Measurements from ENCODE around the gene EMC6. TPM values are rescaled to one million over a fixed set of nuclear protein-coding genes. Genes with fewer than 3 reads are reported as not detected.

The EMC6 gene
- polyA plus RNA-seq (2014; cell fraction: cytosol; rRNA removed) = 52.3 and 64.4 TPM in 2 replicates
- 29.8 and 34.7 TPM in 2 replicates for polyA plus RNA-seq (2014; cell fraction: nucleus; rRNA removed)

DNA sequence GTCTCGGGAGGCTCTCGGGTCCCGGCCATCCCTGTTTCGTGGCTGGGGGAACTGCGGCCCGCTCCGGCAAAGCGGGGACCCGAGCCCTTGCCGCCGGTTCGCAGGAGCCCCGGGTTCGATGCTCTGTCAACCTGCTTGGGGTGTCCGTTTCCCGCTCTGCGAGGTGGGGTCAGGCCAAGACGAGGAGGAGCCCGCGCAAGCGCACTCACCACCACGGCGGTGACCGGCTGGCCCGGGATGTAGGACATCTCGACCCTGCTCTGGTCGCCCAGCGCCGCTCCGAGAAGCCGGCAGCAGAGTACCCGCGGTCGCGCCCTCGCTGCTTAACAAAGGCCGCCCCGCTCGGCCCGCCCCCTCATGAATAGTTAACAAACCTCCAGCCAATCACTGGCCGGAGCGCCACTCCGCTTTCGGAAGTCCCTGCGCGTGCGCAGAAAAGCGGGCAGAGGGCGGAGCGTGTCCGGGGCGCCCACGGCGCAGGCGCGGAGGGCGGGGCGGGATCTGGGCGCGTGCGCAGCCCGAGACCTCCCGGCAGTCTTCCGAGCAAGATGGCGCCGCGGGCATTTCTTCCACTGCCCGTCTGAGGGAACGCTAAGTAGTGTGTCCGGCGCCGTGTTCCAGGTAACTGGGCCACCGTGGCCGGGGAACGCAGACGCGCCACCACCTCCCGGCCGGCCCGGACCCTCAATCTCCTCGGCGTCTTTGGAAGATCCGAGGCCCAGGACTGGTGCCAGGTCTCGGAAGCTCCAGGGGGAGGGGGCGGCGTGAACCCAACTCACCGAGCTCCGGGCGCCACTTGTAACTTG, at the start of gene EMC6, which contains the start of gene TAX1BP3:
TSS of gene EMC6 (plus strand) at position 534 of the 806 bp plus-strand sequence. CDS start 335 bp downstream, outside the sequence.
TSS of gene TAX1BP3 (minus strand) at position 300 of the 806 bp plus-strand sequence. CDS start at position 248, 52 bp downstream.
- DNase-seq (ENCODE audit: low spot score) = peak; percentile 99

DNA sequence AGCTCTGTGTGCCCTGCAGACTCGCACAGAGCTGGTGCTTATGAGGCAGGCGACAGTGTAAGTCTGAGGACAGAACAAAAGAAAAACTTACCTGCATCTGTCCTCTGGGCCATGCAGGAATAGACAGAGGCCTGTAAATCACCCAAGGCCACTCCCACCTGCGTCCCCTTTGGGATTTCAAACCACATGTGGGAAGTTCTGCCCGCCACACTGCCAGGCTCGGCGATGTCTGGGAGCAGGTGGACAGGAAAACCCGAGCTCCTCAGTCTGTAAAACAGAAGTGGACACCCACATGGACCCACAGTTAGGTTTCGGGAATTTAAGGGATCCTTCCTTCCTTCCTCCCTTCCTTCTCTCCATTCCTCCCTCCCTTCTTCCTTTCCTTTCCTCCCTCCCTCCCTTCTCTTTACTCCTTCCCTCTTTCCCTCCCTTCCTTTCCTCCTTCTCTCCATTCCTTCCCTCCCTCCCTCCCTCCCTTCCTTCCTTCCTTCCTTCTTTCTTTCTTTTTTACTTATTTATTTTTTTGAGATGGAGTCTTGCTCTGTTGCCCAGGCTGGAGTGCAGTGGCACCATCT, 47.4 kb upstream of the EMC6 start:
- DNase-seq (ENCODE audit: low spot score) = no peak

DNA sequence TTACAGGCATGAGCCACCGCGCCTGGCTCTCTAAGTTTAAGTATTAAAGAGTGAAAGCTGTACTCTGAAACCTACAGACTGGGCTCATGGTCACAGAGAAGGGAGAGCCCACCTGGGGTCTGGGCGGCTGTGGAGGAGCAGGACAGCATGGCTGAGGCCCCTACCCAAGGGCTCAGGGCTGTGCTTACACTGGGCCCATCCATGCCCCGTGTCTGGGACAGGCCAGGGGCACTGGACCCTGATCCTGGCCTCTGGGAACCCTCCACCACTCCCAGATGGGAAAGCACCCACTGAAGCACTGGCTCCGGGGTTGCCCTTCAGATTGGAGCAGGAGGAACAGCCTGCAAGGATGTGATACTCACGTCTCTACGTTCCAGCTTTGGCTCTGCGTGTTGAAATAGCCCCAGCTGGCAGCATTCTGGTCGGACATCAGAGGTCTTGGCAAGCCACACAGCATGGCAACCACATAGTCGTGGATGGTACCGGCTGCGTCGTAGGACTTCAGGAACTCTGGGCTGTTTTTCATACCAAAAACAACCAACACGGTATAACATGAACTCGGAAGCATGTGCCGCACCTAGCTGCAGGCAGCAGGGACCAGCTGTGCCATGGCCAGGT, 45.5 kb upstream of the EMC6 start:
- no peak for DNase-seq (ENCODE audit: low spot score)

DNA sequence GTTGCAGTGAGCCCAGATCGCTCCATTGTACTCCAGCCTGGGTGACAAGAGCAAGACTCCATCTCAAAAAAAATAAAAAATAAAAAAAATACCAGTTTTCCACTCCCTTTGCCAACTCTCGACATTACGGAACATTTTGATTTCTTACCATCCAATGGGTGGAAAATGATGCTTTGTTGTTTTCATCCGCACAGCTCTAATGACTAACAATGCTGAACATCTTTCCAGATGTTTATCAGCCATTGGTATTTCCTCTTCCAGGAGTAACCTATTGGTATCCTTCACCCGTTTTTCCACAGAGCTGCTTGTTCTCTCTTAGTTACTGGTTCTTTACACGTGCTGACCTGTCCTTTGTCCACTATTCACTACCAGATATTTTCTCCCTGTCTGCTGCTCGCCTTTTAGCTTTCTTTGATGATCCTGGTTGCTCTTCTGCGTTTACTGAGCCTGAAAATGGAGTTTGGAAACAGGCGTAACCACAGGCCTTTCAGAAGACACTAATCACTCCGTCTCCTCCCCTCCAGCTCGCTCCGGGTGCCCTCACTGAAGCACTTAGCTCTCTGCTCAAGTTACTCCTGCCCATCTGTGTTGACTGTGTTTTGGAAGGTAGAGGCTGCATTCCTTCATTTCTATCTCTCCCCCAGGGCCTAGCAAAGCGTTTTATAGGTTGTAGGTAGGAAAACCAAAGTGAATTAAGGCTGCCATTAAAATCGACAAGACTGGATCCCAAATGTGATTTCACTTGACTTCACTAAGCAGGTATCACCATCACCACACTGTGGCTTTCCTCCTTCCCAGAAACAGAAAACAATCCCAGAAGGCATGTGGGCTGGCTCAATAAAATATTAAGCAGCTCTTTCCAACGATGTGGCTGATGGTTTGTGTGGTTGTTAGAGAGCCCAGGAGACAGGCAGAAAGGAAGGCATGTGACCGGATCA, 41.5 kb upstream of the EMC6 start:
- DNase-seq (ENCODE audit: low spot score) = no peak

DNA sequence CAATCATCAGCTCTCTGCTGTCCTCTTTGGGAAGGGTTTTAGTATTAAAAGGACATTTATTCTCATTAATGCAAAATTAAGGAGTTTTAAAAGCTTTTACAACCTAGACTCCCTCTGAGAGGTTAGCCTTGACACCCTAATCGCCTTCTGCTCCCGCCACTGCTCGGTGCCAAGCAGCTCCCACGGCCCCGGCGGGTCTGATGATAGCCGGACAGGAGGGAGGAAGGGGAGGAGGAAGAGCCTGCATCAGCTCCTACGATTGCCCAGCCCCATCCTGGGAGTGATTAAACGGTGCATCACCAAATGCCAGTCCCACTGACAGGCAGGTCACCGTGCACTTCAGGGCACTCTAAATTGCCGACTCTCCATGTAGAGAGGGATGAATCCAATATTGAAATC, 40.8 kb upstream of the EMC6 start:
- no peak for DNase-seq (ENCODE audit: low spot score)

DNA sequence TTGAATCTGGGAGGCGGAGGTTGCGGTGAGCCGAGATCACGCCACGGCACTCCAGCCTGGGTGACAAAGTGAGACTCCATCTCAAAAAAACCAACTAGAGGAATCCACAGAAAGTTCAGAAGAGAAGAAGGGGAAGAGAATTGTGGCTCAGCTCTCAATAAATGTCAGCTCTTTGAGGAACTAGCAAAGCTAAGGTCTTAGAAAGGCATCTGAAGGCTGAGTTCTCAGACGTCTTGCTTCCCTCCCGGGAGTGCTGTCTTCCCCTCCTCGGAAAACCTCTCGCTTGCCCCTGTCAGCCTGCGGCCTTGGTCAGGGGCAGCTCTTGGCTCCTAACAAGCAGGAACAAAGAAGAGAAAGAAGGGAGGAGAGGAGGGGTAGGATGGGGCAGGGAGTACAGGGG, 37.8 kb upstream of the EMC6 start:
- DNase-seq (ENCODE audit: low spot score) = no peak

DNA sequence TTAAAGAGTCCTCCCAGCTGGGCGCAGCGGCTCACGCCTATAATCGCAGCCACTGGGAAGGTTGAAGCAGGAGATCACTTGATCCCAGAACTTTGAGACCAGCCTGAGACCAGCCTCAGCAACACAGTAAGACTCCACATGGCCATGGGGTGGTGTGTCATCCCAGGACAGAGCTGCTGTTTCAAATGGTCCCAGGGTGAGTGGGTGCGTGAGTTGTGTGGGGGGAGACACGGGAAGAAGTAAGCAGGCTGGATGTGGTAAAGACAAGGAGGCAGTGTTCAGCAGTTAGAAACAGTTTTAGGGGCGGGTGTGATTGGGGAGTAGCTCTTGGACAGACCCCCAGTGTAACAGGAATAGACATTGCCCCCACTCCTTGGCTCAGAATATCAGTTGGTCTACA, 36.3 kb upstream of the EMC6 start:
- no peak for DNase-seq (ENCODE audit: low spot score)

DNA sequence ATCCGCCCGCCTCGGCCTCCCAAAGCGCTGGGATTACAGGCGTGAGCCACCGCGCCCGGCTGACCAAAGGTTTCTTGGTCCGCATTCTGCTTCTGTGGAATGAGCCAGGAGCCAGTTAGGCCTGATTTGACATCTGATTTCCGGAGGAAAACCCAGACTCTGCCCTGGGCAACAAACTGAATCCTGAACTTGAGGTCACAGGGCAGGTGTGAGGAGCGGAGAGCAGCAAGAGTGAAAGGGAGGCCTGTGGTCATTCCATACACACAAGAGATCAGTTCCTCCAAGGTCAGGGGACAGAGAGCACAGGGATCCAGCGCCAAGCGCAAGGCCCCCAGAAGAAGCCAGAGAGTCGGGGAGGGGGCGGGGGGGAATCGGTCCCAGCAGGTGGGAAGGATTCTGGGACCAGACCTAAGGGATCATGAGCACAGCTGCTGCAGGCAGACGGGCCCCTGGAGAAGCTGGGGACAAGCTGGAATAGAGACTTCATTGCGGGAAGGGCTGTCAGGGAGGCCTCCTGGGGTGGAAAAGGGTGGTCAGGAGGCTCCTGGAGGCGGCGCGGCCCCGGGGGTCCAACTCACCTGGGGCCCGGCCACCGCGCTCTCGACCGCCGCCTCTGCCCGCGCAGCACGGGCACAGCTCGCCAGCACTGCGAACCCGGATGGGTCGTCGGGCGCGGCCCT, 33.0 kb upstream of the EMC6 start:
- no peak for DNase-seq (ENCODE audit: low spot score)

DNA sequence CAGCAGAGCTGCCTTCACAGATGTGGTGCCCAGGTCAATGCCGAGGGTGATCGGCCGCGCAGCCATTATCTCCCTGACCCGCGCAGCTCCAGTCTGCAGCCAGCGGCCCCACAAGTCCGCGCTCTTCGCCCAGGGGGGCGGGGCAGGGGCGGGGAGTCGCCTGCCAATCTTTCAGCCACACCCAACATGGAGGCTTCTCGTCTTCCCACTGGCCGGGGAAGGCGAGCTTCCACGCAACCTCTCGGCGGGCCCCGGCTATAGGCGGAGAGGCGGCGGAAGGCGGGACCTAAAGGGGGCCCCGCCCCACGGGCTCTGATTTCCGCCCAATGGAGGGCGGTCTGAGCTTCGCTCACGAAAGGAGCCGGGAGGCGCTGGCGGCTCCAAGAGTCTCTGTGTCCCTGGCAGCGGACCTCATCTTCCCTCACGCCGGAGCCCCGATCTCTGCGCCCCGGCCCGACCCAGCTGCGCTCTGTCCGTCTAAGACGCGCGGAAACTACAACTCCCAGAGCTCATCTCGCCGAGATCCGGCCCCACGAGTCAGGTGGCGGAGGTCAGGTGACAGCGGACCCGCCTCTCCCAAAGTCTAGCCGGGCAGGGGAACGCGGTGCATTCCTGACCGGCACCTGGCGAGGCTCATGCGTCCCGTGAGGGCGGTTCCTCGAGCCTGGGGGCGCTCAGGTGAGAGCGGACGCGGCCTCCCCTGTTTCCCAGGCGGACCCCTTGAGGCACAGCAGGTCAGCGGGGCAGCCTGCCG, 32.3 kb upstream of the EMC6 start, which contains the start of the genes CTNS and SHPK:
TSS of gene CTNS (plus strand) at position 607 of the 754 bp plus-strand sequence. CDS start 3,447 bp downstream, outside the sequence.
TSS of gene SHPK (minus strand) at position 97 of the 754 bp plus-strand sequence. CDS start at position 66, 31 bp downstream.
- DNase-seq (ENCODE audit: low spot score) = peak; percentile 98

DNA sequence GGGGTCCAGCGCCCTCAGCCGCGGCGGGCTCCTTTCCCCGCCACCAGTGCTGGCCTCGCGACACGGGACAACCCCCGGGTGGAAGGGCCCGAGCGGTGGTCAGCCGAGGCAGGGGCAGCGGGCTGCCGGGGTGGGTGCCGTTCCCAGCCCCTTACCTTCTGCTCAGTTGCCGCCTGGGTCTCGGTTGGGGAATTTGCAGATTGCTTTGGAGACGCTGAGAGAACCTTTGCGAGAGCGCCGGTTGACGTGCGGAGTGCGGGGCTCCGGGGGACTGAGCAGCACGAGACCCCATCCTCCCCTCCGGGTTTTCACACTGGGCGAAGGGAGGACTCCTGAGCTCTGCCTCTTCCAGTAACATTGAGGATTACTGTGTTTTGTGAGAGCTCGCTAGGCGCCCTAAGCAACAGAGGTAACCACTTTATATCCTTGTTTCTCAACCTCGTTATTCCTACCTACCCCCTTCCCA, 31.7 kb upstream of the EMC6 start:
- no peak for DNase-seq (ENCODE audit: low spot score)

DNA sequence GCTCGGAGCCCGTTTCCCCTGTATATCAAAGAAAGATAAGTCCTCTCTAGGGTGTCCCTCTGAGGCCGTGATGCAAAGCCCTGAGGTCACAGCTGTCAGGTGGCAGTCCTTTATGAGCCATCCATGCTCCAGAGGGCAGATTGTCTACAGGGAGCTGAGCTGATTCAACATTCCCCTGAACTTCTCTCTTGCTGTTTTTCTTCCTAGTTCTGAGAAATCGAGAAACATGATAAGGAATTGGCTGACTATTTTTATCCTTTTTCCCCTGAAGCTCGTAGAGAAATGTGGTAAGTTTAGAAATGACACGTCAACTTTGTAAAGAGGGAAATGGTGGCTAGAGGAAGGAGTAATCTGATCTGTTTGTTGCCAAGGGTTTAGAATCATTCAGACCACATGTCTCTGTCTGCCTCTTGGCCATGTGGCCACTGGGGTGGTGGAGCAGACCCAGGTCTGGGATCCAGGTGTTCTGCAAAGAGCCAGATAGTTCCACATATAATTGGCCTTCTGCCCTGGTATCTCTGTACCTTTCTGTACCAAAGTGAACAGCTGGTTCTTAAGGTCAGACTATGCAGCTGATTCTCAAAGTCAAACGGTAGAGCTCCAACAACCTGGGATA, 28.5 kb upstream of the EMC6 start:
- DNase-seq (ENCODE audit: low spot score) = no peak

DNA sequence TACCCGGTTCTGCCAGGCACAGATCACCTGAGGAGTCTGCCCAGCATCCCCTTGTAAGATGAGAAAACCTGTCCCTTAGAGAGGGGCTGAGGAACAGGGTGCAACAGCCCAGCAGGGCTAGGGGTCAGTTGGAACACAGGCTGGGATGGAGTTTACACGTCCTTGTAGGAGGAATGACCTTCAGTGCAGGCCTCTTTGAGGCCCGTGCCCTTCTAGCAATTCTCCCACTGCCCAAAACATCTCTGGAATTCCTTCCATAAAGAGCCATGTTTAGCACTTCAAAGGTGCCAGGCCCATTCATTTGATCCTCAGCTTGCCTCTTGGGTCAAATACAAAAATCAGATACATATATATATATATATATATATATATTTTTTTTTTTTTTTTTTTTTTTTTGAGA, 27.6 kb upstream of the EMC6 start:
- no peak for DNase-seq (ENCODE audit: low spot score)

DNA sequence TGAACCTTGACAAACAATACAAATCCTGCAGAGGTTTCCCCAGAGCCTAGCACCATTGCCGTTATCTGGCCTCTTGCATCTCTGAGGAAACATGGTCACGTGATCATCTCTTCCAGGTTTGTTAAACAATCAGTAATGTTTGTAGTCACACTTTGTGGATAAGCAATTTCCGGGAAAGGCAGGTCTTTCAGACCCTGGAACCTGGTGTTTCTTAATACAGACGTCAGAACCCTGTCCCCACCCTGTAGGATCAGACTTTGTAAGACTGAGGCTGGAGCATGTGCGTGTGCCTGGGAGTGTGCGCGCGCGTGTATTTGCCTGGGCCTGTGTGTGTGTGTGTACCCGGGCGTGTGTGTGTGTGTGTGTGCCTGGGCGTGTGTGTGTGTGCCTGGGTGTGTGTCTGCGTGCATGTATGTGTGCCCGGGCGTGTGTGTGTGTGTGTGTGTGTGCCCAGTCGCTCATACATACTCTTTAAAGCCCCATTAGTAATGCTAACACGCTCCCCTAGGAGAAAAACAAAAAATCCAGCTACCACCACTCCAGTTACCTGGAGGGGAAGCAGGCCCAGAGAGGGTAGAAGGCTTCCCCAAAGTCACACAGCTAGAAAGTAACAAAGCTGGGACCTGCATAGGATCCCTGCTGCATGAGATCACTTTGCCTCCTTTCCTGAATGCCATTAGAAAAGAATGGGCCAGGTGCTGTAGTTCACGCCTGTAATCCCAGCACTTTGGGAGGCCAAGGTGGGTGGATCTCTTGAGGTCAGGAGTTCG, 26.7 kb upstream of the EMC6 start:
- DNase-seq (ENCODE audit: low spot score) = no peak

DNA sequence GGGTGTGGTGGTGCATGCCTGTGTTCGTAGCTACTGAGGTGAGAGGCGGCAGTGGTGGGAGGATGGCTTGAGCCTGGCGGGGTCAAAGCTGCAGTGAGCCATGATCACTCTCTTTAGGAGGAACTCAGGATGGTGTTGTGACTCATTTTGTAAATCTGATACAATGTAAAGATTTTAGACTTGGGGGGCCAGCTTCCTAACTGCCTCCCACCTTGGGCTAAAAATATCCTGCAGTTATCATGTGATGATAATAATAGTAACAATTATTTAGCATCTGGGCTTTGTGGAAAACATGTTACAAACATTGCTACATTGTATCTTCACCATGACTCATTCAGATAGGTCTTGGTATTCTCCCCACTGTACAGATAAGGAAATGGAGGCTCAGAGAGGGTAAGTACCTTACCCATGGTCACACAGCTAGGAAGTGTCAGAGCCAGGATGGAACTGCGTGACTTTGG, 24.7 kb upstream of the EMC6 start:
- no peak for DNase-seq (ENCODE audit: low spot score)

DNA sequence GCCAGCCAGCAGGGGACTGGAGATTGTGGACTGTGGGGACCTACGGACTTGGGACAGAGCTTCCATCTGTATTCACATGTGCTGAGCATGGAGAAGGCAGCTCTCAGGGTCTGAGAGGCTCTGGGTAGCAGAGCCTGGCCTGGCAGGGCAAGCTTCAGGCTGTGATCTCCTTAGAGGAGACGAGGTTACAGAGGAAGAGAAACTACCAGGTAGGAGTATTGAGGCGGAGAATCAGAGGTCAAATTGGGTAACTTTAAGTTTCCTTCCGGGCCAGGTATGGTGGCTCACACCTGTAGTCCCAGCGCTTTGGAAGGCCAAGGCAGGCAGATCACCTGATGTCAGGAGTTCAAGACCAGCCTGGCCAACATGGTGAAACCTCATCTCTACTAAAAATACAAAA, 23.3 kb upstream of the EMC6 start:
- no peak for DNase-seq (ENCODE audit: low spot score)

DNA sequence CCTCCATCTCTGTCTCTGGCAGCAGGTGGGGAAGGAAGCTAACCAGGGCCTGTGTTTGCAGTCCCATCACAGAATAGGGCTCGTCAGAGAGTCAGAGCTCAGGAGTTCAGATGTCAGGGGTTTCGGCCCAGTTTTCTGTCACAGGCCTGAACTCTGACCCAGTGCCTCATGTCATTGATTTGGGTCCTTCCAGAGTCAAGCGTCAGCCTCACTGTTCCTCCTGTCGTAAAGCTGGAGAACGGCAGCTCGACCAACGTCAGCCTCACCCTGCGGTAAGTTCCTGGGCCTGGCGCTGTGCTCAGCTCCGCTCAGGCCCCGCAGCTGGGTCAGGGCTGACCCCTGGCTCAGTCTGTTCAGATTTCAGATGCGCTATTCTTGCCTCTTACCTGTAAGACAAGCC, 21.4 kb upstream of the EMC6 start:
- DNase-seq (ENCODE audit: low spot score) = no peak

DNA sequence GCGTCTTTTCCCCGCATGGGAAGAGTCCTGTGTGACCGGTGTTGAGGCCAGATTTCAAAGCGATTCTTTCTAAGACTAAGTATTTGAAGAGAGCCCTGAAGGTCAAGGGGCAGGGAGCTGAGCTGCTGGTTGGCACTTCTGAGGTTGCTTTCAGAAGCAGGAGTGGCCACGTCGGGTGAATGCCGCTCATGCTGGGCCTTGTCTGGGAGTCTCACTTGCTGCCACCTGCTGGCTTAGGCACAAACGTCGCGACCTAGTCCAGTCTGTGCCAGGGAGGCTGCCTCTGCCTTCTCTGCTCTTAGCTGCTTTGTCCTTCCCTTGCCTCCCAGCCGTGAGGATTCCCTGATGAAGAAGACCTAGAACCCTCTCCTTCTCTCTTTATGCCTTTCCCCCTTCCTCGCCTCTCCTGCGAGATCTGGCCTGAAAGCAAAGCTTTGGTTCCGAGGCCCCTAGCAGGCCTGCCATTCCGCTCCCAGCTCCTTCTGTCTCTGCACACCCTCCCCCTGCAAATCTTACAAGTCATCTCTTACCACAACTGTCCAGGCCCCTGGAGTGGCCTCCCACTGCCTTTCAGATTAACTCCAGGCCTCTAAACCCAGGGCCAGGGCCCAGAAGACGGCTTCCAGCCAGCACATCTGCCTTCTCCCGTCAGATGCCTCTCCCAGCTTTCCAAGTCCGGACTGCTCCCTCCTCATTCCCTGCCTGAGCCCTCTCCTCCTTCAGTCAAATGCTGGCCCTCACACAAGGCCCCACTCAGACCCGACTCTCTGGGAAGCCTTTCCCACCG, 20.6 kb upstream of the EMC6 start:
- peak; percentile 54 for DNase-seq (ENCODE audit: low spot score)

DNA sequence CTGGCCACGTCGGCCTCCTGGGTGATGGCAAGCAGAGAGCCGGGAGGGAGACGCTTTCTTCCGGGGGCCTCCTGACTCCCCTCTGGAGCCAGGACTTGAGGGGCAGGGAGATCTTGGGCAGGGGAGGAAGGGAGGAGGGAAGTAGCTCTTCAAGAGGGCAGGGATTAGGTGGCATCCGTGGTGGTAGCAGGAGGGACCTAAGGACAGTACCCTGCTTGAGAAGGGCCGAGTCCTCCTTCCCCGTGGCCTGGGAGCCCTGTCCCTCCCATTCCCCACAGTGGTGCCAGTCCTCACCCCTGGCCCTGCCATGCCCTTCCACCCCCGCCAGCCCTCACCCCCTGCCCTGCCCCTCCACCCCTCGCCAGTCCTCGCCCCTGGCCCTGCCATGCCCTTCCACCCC, 12.8 kb upstream of the EMC6 start:
- no peak for DNase-seq (ENCODE audit: low spot score)
